Measurements from ENCODE around the gene TBC1D14. TPM values are rescaled to one million over a fixed set of nuclear protein-coding genes. Genes with fewer than 3 reads are reported as not detected.

Gene TBC1D14
- total and polyA plus RNA-seq, 10 of the 15 experiments (the other 5 are each of a cell fraction or from before 2014, with no cell fraction given) = 0.87 to 39.3 (median 30.1) TPM

- Histone ChIP-seq H3K4me2 (ENCODE audit: control insufficient read depth, insufficient read depth) (no peak overlapping the region), H3K9ac (ENCODE audit: control insufficient read depth, insufficient read depth, low read length) (no peak overlapping the region), H3K27me3 (replicated peaks in 1 of 2; ENCODE audit: control insufficient read depth in 2 of 2, insufficient read depth in 2 of 2, low read length in 1 of 2) (no peaks in the 10 kb centered on the region), H3K36me3 (ENCODE audit: control insufficient read depth in 2 of 2, insufficient read depth in 2 of 2, low read length in 1 of 2) (peaks cover 5 to 8% of the 10 kb centered on the region in 2 experiments; a peak in 3 of 4 replicates), H3K4me1 (ENCODE audit: control insufficient read depth, insufficient read depth, low read length) (peaks cover 22% of the 10 kb centered on the region), H4K20me1 (ENCODE audit: control insufficient read depth, insufficient read depth) (peaks cover 10% of the 10 kb centered on the region; the same call in 1 of the 2 replicates), H3K9me3 (replicated peaks; ENCODE audit: control insufficient read depth, insufficient read depth, low read length) (no peaks in the 10 kb centered on the region), H2AFZ (ENCODE audit: control insufficient read depth, low read depth, low read length) (no peak overlapping the region), H3K4me3 (no peak overlapping the region), H3K79me2 (ENCODE audit: control insufficient read depth, insufficient read depth, low read length) (peaks cover 37% of the 10 kb centered on the region), H3K27ac (ENCODE audit: control insufficient read depth, insufficient read depth) (no peak overlapping the region)
- in situ Hi-C loops (cut with MboI) (no loop called here), intact Hi-C loops (cut with micrococcal nuclease; ENCODE audit: unreplicated experiment) (loop anchor here (5.0 kb wide), 1 partner anchor 142 kb away; the partner anchor contains the start of gene TBC1D14)
- TF ChIP-seq CBX3 (IDR thresholded peaks at IDR 0.05; ENCODE audit: borderline replicate concordance, low read depth) (no peak), CBX5 (IDR thresholded peaks at IDR 0.05; ENCODE audit: low read depth) (no peak), SREBF1 (IDR thresholded peaks at IDR 0.05; ENCODE audit: low read length) (no peak), SMC3 (IDR thresholded peaks at IDR 0.05; ENCODE audit: borderline replicate concordance, low read length) (no peak), RELB (IDR thresholded peaks at IDR 0.05; ENCODE audit: low read depth) (no peak), IRF3 (IDR thresholded peaks at IDR 0.05) (no peak), FOS (IDR thresholded peaks at IDR 0.05; ENCODE audit: borderline replicate concordance, extremely low read depth, insufficient read length) (no peak)
- RAD21 ChIA-PET (ENCODE audit: unreplicated experiment) = no interaction called here
- no TSS peak for BruUV-seq (replicated peaks)
- FAIRE-seq (no peak), DNase-seq (ENCODE audit: low read depth, low spot score) (no peak), ATAC-seq (no peak)
- CTCF ChIA-PET = no interaction called here
- WGBS (ENCODE audit: insufficient coverage, insufficient replicate concordance, low lambda C conversion rate, missing lambda C conversion rate) = 91% methylated on average over 11 of the region's 11 CpGs
- POLR2A ChIA-PET = interaction anchor here (1.1 kb wide), 1 partner anchor 18 kb away, joined by 3 read pairs; the partner anchor contains the start of gene GRPEL1
- SMC1A ChIA-PET (ENCODE audit: uncharacterized antibody, unreplicated experiment) = interaction anchor here (2.0 kb wide), 1 partner anchor 19 kb away, joined by 5 read pairs; the partner anchor contains the start of gene GRPEL1
Measured at GRCh38 chr4:7049739-7050138, 140.1 kb downstream of the TBC1D14 start.
